Cerebellar nuclear complex (tissue), 1 donor: ENCODE results near the gene NXNL2.

Experiments used
- DNase-seq, 2 experiments: peaks; one replicate each; lab custom pipeline; 2025; lab: John Stamatoyannopoulos, UW

NXNL2 gene

DNA sequence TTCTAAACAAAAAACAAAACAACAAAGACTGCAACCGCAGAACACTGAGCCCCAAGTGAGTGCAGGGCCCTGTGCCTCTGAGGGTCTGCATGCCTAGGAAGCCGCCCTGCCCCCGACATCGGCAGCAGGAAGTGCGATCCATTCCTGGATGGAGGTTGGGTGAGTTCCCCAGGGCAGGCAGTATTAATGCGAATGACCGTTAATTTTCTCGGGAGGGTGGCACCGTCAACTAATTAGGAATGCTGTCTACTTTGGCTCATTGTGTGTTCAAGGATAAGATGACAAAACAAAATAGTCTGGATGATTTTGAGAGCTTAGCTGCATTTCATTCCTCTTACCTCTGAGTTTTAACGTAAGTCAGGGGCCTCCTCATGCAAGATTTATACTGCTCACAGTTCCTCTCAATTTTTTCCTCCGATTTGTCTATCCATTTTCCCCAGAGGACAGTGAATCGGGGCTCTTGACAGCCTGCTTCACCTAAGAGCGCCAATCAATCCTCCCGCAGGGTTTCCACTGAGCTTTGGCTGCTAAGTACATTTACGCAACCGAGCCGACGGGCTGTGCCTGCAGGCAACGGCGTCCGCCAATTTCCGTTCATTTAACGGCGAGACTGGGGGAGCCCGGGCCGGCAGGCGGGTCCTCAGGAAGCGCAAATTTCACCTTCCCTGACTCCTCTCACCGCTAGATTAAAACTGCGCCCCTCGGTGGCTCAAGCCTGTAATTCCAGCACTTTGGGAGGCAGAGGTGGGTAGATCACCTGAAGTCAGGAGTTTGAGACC is 2.9 kb upstream of the NXNL2 start:
- DNase-seq: no peak

DNA sequence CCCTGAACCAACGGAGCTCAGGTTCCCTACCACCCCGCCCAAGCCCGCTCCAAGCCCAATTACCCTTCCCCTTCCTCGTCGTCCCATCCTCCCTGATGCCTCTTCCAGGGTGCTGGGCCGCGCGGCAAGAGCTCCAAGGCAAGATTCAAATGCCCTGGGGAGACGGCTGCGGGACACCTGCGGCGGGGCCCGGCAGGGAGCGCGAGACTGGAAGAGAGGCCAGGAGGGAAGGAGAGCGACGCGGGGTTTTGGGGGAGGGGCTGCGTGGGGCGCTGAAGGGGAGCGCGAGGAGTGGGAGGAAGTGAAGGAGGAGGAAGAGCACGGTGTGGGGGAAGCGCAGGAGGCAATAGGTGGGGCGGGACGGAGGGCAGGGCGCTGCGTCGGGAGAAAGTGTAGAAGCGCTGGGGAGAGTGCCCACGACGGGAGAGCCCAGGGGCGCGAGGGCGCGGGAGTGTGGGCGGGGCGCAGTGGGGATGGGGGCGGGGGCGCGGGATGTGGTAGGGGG is 975 bp upstream of the NXNL2 start:
- no peak for DNase-seq

DNA sequence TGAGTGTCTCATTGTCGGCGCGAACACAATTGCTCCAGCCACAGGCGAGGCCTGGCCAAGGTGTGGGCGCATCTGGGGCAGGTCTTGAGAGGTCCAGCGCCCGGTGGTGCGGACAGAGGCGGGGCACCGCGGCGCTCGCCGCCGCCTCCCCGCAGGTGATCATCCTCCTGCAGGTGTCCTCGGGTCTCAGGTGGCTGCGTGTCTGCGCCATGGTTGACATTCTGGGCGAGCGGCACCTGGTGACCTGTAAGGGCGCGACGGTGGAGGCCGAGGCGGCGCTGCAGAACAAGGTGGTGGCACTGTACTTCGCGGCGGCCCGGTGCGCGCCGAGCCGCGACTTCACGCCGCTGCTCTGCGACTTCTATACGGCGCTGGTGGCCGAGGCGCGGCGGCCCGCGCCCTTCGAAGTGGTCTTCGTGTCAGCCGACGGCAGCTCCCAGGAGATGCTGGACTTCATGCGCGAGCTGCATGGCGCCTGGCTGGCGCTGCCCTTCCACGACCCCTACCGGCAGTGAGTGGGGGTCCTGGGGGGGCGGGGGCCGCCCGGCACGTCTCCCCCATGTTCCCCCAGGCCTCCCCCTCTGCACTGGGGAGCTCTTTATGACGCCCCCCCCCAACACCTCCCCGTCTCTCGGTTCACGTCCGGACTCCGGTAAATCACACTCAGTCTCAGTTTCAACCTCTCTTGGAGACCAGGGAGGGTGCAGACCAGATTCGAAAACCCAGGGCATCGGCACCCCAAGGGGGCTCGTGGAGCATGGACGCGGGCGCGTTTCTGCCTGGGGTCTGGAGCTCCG is 446 bp downstream of the NXNL2 start:
- DNase-seq: no peak

DNA sequence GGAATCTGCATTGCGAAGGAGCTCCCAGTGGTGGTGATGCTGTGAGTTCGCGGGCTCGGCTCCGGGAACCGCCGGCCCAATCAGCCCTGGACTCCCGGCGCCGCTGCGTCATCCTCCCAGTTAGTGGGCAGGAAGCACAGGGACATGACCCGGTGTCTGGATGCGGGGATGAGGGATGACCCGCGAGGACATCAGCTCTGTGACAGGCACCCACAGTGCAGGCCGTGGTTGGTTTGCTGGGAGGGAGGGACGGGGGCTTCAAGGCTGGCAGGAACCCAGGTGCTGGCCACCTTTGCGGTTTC is 996 bp downstream of the NXNL2 start:
- no peak for DNase-seq

DNA sequence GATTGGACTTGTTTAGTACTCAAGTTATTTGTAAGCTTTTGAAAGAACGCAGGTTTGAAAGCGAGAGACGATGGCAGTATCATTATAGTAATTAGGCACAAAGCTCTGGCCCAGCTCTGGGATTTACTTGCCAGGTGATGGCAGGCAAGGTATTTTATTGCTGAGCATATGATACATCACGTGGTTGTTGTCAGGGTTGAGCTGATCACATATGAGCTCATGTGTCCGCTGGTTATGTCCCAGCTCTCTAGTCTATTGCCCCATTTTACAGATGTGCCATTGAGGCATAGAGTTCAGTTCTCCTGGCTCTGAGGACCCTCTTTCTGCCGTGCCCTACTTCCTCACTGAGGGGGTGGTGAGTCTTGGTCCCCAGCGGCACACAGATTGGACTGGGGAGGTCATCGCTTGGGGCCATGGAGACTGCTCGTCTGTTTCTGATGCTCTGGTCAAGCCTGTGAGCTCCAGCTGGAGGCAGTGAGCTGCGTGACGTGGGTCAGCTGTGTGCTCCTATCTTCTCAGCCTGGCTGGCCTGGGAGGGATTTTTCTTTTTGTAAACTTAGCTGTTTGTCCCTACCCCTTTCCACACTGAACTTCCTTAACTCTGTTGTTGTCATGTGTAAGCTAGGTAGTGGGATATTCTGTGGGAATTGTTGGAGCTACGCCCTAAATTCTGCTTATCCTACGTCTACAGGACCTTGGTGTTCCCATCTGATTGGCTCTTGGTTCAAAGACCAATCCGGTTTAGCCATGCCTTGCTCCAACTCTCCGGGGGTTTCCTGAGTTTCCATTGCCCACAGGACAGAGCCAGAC is 2.2 kb downstream of the NXNL2 start:
- no peak for DNase-seq

DNA sequence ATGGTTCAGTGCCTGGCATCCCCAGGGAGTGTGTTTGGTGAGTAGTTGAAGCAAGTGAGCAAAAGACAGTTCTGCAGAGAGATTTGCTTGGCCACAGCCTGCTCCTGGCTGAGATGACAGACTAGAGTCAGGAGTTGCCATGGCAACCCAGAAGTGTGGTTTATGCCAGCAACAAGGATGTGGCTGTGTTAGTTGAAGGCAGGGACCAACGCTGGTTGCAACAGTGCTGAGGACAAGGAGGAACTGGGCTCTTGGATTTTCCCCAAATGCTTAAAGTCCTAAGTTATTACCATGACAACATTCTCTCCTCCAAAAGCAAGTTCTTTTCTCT is 2.7 kb downstream of the NXNL2 start:
- DNase-seq: no peak

DNA sequence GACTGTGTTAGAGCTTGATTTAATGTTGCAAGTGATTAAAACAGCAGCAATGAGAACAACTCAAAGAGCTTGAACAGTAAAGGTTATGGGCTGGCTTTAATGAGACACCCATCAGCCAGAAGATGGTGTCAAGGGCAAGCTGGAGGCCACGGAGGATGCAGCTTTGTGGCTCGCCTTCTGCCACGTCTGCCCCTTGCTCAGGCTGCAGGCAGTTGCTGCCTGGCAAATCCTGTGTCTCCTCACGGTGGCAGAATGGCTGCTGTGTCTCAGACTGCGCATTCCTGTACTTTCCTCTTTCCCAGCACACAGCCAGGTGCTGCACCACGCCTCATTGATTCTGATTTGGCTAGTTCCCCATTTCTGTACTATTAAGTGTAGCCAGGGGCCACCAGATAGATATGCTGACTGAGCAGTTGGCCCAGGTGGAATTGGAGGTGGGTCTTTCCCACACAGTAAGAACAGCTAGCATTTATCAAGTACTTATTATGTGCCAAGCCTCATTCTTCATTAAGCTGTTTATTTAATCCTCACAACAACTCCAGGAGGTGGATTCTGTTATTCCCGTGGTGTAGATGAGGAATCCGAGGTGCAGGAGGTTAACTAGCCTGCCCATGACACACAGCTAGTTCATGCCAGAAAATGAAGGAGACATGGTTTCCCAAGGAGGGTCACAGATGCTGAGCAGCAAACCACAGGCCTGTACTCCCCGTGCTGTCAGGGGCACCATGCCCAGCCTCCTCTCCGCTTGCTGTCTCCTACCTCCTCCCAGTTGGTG is 3.5 kb downstream of the NXNL2 start:
- no peak for DNase-seq

DNA sequence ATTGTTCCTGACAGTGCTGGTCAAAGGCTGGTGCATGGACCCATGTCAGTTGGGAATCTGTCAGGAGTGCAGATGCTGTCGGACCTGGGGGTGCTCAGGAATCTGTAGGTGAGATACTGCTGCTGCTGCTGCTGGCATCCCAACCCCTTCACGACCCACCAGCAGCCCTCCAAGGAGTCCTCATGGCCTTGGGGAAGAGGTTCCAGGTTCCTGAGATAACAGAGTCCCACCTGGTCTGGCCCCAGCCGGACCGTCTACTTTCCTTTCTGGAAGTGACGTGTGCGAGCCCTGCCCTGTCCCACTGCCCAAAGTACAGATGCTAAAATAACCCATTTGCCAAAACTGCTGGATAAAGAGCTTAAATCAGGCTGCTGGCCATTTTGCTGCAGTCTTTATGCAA is 4.3 kb downstream of the NXNL2 start:
- no peak for DNase-seq

DNA sequence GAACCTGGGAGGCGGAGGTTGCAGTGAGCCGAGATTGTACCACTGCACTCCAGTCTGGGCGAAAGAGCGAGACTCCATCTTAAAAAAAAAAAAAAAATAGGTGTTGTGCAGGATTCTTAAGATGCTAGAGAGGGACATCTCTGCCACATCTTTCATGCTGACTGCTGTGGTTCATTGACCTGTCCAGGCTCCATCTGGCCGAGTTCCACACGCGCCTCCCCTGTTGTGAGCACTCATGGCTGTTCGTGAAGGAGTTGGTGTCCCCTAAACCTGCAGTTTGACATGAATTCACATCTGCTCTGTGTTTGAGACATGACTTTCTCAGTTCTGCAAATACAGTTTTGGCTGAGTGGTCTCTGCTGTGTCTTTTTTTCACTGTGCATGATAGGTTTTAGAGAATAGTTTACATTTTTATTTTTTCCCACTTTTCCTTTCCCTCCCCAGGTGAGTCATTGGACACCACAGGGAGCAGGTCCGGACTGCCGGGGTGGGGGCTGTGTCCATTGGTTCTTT is 5.3 kb downstream of the NXNL2 start:
- DNase-seq: no peak

DNA sequence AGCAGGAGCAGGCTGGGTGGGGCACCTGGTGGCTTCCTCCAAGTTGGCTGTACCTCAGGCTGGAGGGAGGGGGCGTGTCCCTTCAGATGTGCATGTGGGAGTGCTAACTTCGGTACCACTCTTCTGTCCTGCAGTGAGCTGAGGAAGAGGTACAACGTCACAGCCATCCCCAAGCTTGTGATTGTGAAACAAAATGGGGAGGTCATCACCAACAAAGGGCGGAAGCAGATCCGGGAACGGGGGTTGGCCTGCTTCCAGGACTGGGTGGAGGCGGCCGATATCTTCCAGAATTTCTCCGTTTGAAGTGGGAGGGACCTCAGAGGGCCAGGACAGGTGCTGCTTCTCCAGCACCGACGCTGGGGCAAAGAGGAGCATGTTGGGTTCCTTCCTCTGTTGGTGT is 9.3 kb downstream of the NXNL2 start:
- DNase-seq: no peak

DNA sequence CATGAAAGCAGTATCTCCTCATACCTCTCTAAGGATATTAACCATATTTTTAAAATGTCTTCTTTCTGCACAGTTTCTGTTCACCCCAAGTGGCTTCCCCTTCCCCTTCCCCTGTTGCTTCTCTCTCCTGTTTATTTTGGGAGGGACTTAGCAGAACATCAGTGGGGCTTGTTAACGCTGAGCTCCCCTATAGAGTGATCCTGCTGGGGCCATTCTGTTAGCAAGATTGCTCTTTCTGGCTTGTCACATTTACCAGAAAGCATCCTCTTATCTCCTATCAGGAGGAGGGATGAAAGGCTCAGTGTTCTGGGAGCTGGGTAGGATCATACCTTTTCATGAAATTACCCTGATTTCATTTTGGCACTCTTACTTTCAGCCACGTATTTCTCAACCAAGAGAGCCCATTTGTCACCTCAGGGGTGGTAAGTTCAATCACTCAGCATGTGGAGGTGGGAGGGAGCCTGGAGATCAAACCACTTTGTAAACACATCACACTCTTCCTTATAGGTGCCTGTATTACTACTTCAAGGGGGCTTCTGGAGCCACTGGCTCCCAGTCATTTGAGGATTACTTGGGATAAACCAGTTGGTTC is 16.7 kb downstream of the NXNL2 start:
- DNase-seq: no peak

DNA sequence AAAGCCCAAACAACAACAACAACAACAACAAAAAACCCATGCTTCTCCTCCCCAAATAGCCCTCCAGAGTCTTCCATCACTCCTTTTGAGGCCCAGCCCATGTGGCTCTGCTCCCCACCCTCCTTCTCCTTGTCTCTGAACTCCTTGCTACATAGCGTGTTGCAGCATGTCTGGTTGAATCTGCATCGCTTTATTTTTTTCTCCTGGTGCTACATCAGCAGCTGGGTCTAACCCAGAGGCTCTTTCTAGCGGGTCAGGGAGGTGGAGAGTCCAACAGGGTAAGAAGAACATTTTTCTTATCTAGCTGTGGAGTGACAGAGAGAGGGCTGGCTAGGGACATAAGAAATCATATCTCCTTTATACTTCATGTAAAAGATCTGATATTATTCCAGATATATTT is 18.4 kb downstream of the NXNL2 start:
- DNase-seq: no peak

DNA sequence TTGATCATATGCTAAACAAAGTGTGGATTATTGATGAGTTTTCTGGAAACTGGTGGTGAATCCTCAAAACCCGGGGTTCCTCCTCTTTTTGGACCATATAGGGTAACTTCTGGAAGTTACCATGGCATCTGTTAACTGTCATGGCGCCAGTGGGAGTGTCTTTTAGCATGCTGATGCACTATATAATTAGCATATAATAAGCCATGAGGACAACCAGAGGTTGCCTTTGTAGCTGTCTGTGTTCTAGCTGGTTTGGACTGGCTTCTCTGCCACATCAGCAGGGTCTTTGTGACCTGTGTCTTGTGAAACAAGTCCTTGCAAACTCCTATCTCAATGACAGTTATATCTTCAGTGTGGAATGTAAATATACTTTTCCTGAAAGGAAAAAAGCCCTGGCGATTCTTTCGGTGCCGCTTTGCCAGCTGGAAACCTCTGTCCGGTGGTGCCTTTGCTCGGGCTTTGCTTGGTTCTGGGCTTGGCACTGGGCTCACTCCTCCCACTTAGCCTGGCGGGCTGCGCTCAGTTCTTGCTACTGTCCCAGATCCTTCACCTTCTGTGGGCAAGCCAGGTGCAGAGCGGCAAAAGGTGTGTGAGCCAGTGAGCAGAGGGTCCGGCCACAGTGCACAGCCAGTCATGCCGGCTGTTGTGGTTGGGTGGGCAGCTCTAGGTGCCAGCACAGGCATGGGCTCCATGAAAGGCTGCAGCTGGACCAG is 20.4 kb downstream of the NXNL2 start:
- DNase-seq: no peak

DNA sequence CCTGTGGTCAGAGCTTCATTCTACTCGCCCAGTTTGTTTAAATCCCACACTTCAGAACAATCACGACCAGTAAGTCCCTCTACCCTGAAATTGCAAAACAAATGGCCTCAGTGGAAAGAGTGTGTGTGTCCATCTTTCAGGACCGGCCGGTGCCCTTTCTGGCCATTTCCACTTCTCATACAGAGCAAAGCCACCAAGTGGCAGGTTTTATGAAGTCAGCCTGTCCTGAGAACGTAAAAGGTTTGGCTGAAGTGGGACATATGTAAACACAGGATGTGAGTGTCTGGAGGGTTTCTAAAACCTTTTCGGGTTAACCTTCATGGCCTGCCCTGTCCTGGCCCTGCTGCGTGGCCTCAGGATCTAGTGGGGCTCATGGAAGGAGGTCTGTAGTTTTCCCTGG is 24.7 kb downstream of the NXNL2 start:
- DNase-seq: no peak

DNA sequence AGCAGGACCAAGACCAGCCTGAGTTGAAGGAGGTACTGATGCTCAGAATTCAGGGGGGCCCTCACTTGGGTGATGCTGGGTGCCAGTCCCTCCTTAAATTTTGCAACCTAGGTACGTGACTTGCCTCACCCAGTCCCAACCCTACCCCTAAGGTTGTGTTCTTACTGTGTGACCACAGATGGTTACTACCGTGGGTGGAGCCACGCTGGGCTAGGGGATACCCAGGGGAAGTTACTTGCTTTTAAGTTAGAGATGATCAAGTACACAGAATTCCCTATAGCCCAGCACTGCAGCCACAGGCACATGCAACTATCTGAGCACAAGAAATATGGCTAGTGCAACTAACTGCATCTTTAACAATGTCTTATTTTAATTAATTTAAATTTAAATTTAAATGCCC is 32.9 kb downstream of the NXNL2 start:
- DNase-seq: no peak

DNA sequence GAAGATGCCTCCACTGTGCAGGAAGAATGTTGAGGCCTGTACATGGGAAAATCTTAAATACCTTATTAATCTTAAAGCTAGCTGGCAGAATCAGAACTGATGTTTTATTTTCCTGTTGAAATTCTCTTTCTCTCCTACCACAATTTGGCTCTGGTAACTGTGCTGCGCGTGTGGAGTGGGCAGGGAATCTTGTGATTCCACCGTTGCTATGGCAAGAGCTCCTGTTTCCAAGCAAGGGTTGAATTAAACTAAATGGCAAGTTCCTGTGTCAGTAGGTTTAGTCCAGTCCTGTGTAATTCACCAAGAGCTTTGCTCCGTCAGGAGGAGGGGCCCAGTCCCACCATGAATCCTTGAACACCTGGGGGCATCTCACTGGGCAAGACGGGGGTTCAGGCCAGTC is 36.4 kb downstream of the NXNL2 start:
- DNase-seq: no peak

DNA sequence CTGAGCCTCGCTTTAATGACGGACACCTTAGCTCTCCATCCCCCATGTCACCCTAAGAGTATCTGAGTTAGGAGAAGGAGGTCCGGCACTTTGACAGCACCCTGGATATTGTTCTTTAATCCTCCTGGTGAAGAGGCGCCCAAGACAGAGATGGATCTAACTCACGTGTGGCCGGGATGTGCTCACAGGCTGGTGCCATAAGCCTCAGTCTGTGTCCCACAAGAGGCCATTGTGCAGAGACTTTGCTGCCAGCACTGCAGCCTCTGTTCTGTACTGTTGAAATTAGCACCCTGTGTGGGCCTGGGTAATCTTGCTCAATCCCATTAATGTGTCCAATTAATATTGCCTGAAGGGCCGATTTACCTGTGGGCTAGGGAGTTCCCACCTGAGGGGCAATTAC is 37.7 kb downstream of the NXNL2 start:
- DNase-seq: no peak

DNA sequence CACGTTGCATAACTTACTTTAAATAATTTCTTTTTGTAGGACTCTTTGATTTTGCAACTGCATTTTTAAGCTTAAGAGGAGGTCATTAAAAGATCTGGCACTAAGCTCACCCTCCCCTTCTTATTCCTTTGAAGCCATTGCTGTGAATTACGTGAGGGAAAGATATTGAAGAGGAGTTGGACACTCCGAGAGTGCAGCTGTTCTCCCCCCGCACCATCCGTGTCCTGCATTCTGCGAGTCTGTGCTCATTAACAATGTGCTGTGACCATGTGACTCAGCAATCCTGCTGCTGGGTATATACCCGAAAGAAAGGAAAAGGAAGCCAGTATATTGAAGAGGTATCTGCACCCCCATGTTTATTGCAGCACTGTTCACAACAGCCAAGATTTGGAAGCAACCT is 40.0 kb downstream of the NXNL2 start:
- DNase-seq: no peak

DNA sequence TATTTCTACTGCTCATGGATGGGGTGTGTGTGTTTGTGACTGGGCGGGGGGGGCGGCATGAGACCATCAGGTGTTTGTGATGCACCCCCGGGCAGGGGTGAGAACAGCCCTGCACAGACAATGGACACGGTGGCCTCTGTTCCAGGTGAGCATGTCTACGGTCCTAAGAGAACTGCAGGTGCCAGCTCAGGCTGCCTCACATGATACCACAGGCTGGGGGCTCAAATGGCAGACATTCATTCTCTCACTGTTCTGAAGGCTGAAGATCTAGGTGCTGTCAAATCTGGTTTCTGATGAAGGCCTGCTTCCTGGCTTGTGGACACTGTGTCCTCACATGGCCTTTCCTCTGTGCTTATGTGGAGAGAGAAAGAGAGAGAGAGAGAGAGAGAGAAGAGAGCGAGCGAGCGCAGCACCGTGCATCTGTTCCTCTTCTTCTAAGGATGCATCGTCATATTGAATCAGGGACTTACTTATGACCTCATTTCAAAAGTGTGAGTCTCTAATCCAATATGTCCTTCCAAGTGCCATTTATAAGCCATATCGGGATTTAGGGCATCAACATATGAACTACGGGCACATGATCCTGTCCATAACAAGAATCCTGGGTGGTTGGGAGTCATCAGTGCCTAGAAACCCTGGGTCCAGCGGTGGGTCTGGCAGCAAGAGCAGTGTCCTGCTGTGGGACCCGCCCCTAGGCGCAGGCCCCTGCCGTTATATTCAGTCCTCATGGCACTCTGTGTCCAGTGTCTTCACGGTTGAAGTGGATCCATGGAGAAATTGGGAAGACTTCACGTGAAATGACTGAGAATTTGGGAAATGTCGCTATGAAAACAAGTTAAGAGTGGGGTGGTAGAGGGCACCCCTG is 42.5 kb downstream of the NXNL2 start:
- DNase-seq: no peak
